ENCODE results near the gene LSM7.

- no peak for TF ChIP-seq EZH2 (IDR thresholded peaks at IDR 0.05; ENCODE audit: borderline replicate concordance, insufficient read depth, low read length, poor library complexity, severe bottlenecking)
- no peak for TF ChIP-seq POLR2AphosphoS5 (IDR thresholded peaks at IDR 0.05)
- TF ChIP-seq CTCF (IDR thresholded peaks at IDR 0.05; ENCODE audit: poor library complexity, severe bottlenecking) = no peak
Observed at GRCh38 chr19:2307518-2308012, 20.8 kb downstream of the LSM7 start.

Data from neural cell (in vitro differentiated cells).